ENCODE measurements around the gene CBFA2T3. TPM values are rescaled to one million over a fixed set of nuclear protein-coding genes. Genes with fewer than 3 reads are reported as not detected.
"Not testable (repeated sequence)": the region's sequence is repeated elsewhere in the genome, so short reads cannot be mapped to it uniquely, and the experiment has no call there.

The CBFA2T3 gene
- total RNA-seq, 1 donor from 2014 or later = not detected

GRCh38 chr16:89004209-89004831 lies 27.3 kb upstream of the CBFA2T3 start:
- no peak overlapping the region for H3K27ac Mint-ChIP-seq (ENCODE audit: unreplicated experiment)
- no peaks in the 10 kb centered on the region for H3K36me3 Mint-ChIP-seq (ENCODE audit: low read depth)
- H3K4me1 Mint-ChIP-seq (ENCODE audit: low read depth) = no peaks in the 10 kb centered on the region
- DNase-seq (ENCODE audit: low spot score) = peak; percentile 77
- TF ChIP-seq, protein P1, sequence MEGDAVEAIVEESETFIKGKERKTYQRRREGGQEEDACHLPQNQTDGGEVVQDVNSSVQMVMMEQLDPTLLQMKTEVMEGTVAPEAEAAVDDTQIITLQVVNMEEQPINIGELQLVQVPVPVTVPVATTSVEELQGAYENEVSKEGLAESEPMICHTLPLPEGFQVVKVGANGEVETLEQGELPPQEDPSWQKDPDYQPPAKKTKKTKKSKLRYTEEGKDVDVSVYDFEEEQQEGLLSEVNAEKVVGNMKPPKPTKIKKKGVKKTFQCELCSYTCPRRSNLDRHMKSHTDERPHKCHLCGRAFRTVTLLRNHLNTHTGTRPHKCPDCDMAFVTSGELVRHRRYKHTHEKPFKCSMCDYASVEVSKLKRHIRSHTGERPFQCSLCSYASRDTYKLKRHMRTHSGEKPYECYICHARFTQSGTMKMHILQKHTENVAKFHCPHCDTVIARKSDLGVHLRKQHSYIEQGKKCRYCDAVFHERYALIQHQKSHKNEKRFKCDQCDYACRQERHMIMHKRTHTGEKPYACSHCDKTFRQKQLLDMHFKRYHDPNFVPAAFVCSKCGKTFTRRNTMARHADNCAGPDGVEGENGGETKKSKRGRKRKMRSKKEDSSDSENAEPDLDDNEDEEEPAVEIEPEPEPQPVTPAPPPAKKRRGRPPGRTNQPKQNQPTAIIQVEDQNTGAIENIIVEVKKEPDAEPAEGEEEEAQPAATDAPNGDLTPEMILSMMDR (IDR thresholded peaks at IDR 0.05) = no peak
- peaks cover 6% of the 10 kb centered on the region for H3K9me3 Mint-ChIP-seq (ENCODE audit: low read depth)
- H3K27me3 Mint-ChIP-seq (ENCODE audit: low read depth) = peaks cover 34% of the 10 kb centered on the region
- H3K4me3 Mint-ChIP-seq (ENCODE audit: unreplicated experiment) = no peak overlapping the region

DNA sequence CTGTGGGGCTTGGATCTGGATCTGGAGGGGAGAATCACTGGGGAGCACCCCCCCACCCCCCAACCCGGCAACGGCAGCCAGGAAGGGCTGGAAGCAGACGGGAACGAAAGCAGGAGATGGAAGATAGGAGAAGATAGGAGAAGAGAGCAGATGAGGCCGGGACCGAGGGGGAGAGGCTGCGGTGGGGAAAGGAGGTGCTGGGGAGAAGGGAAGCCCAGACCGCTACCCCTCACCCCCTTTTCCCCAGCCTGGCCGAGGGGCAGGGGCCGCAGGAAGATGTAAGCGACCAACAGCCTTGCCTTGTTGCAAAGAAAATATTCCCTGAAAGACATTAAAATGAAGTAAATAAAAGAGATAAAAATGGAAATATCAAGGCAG lies 26.8 kb upstream of the CBFA2T3 start:
- Mint-ChIP-seq H3K4me1 (ENCODE audit: low read depth) (no peaks in the 10 kb centered on the region), H3K4me3 (ENCODE audit: unreplicated experiment) (no peak overlapping the region), H3K27ac (ENCODE audit: unreplicated experiment) (no peak overlapping the region), H3K36me3 (ENCODE audit: low read depth) (no peaks in the 10 kb centered on the region), H3K9me3 (ENCODE audit: low read depth) (peaks cover 11% of the 10 kb centered on the region), H3K27me3 (ENCODE audit: low read depth) (peaks cover 37% of the 10 kb centered on the region)
- TF ChIP-seq, protein P1 (IDR thresholded peaks at IDR 0.05) = no peak
- peak; percentile 68 for DNase-seq (ENCODE audit: low spot score)

GRCh38 chr16:89002851-89003830 lies 26.1 kb upstream of the CBFA2T3 start:
- Mint-ChIP-seq H3K27ac (ENCODE audit: unreplicated experiment) (no peak overlapping the region), H3K36me3 (ENCODE audit: low read depth) (no peaks in the 10 kb centered on the region), H3K9me3 (ENCODE audit: low read depth) (peaks cover 11% of the 10 kb centered on the region), H3K4me1 (ENCODE audit: low read depth) (no peaks in the 10 kb centered on the region), H3K27me3 (ENCODE audit: low read depth) (peaks cover 37% of the 10 kb centered on the region), H3K4me3 (ENCODE audit: unreplicated experiment) (no peak overlapping the region)
- DNase-seq (ENCODE audit: low spot score) = peak; percentile 79
- TF ChIP-seq, protein P1 (IDR thresholded peaks at IDR 0.05) = no peak

GRCh38 chr16:89002081-89002480 lies 25.1 kb upstream of the CBFA2T3 start:
- not testable (repeated sequence) for H3K4me1 Mint-ChIP-seq (ENCODE audit: low read depth); DNase-seq (ENCODE audit: low spot score); H3K27ac Mint-ChIP-seq (ENCODE audit: unreplicated experiment); H3K36me3 Mint-ChIP-seq (ENCODE audit: low read depth); H3K4me3 Mint-ChIP-seq (ENCODE audit: unreplicated experiment)
- Mint-ChIP-seq H3K27me3 (ENCODE audit: low read depth) (peaks cover 33% of the 10 kb centered on the region), H3K9me3 (ENCODE audit: low read depth) (peaks cover 18% of the 10 kb centered on the region)

GRCh38 chr16:89001117-89002027 lies 24.4 kb upstream of the CBFA2T3 start:
- TF ChIP-seq, protein P1 (IDR thresholded peaks at IDR 0.05) = no peak
- Mint-ChIP-seq H3K27me3 (ENCODE audit: low read depth) (peaks cover 33% of the 10 kb centered on the region), H3K4me1 (ENCODE audit: low read depth) (no peaks in the 10 kb centered on the region), H3K36me3 (ENCODE audit: low read depth) (no peaks in the 10 kb centered on the region), H3K27ac (ENCODE audit: unreplicated experiment) (no peak overlapping the region), H3K4me3 (ENCODE audit: unreplicated experiment) (no peak overlapping the region), H3K9me3 (ENCODE audit: low read depth) (peaks cover 18% of the 10 kb centered on the region)
- no peak for DNase-seq (ENCODE audit: low spot score)

All from chondrocyte (in vitro differentiated cells).